Ectodermal cell (in vitro differentiated cells): ENCODE data around the gene ATP2C2.

Experiments used
- H3K27ac ChIP-seq: 2 replicates; pipeline ENCODE4 v1.7.0; 2013; ENCODE audit warnings: mild to moderate bottlenecking, low read depth, low read length; ENCODE audit not compliant: insufficient read depth, poor library complexity, severe bottlenecking
- H3K27me3 ChIP-seq: 2 replicates; pipeline ENCODE4 v1.7.0; 2013; ENCODE audit warnings: mild to moderate bottlenecking, low read length; ENCODE audit not compliant: insufficient read depth, control insufficient read depth, poor library complexity, severe bottlenecking
- H3K36me3 ChIP-seq: one replicate; pipeline ENCODE4 v1.7.0; 2013; ENCODE audit warnings: low read length; ENCODE audit not compliant: control insufficient read depth, insufficient read depth
- H3K4me1 ChIP-seq: one replicate; pipeline ENCODE4 v1.7.0; 2013; ENCODE audit warnings: low read length; ENCODE audit not compliant: control insufficient read depth, insufficient read depth
- H3K4me3 ChIP-seq: 2 replicates; pipeline ENCODE4 v1.7.0; 2013; ENCODE audit warnings: low read depth, low read length, control low read depth; ENCODE audit not compliant: insufficient read depth
- H3K9me3 ChIP-seq: 2 replicates; pipeline ENCODE4 v1.7.0; 2013; ENCODE audit warnings: mild to moderate bottlenecking, low read length, moderate library complexity; ENCODE audit not compliant: control insufficient read depth
- WGBS, 2 experiments: methylation state at CpG; one replicate each; pipeline ENCODE4 v1.1.7; 2013; ENCODE audit warnings: missing lambda C conversion rate in 2 of 2; 5-methylcytosine and 5-hydroxymethylcytosine counted together

ATP2C2 gene

DNA sequence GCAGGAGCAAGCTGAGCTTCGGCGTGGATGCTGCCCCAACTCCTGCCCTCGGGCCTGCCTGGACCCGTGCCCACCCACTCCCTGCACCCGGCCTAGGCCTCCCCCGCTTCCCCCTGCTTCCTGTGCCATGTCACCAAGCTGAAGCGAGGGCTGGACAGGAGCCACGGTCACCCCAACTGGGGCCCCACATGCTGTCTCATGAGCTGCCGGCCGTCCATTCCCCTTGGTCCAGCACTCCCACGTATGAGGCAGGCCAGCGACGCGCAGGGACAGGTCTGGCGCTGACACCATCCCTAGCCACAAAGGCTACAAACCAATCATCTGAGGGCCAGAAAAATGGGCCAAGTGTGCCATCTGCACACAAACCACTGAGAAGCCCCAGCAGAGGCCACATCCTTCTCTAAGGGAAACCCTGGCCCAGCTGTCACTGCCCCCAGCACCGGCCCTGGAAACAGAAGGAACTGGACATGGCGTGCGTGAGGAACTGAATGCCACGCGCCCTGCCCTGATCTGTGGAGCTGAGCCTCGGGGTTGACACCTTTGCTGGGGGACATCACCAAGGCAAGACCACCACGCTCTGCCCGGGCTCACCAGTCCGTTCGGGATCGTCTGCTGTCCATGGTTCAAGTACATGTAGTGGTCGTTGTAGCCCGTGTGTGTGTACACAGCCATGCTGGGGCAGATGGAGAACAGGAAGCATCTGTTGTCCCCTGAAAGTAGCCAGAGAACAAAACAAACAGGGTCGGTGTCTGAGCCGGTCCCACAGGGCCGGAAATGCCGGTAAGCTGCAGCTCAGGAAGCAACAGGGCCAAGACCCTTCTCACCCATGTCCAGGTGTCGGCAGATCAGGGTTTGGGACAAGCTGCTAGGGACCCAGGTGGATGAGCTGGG is 113.9 kb downstream of the ATP2C2 start:
- no peak overlapping the region for H3K27ac ChIP-seq
- peaks cover 7% of the 10 kb centered on the region for H3K36me3 ChIP-seq
- H3K27me3 ChIP-seq = no peaks in the 10 kb centered on the region
- H3K9me3 ChIP-seq = no peaks in the 10 kb centered on the region
- H3K4me3 ChIP-seq = no peak overlapping the region
- H3K4me1 ChIP-seq = no peaks in the 10 kb centered on the region
- 94 to 95% methylated on average over 32 of the region's 33 CpGs for WGBS, 2 experiments

- no peaks in the 10 kb centered on the region for H3K9me3 ChIP-seq
- H3K27ac ChIP-seq = no peak overlapping the region
- H3K36me3 ChIP-seq = peaks cover 7% of the 10 kb centered on the region
- H3K27me3 ChIP-seq = no peaks in the 10 kb centered on the region
- no peaks in the 10 kb centered on the region for H3K4me1 ChIP-seq
- no peak overlapping the region for H3K4me3 ChIP-seq
- WGBS, 2 experiments = 95 to 96% methylated on average over 25 of the region's 25 CpGs
Measured at GRCh38 chr16:84482951-84483881, 114.9 kb downstream of the ATP2C2 start.

- Histone ChIP-seq H3K27me3 (no peaks in the 10 kb centered on the region), H3K4me3 (no peak overlapping the region), H3K27ac (no peak overlapping the region), H3K9me3 (no peaks in the 10 kb centered on the region), H3K36me3 (peaks cover 7% of the 10 kb centered on the region), H3K4me1 (no peaks in the 10 kb centered on the region)
- WGBS, 2 experiments = 95 to 96% methylated on average over 19 of the region's 19 CpGs
Measured at GRCh38 chr16:84483882-84484565, 115.7 kb downstream of the ATP2C2 start.

- 81 to 83% methylated on average over 15 of the region's 15 CpGs for WGBS, 2 experiments
- no peaks in the 10 kb centered on the region for H3K27me3 ChIP-seq
- H3K27ac ChIP-seq = no peak overlapping the region
- H3K9me3 ChIP-seq = no peaks in the 10 kb centered on the region
- H3K4me3 ChIP-seq = no peak overlapping the region
- no peaks in the 10 kb centered on the region for H3K4me1 ChIP-seq
- peaks cover 7% of the 10 kb centered on the region for H3K36me3 ChIP-seq
Measured at GRCh38 chr16:84484579-84485254, 116.4 kb downstream of the ATP2C2 start.

DNA sequence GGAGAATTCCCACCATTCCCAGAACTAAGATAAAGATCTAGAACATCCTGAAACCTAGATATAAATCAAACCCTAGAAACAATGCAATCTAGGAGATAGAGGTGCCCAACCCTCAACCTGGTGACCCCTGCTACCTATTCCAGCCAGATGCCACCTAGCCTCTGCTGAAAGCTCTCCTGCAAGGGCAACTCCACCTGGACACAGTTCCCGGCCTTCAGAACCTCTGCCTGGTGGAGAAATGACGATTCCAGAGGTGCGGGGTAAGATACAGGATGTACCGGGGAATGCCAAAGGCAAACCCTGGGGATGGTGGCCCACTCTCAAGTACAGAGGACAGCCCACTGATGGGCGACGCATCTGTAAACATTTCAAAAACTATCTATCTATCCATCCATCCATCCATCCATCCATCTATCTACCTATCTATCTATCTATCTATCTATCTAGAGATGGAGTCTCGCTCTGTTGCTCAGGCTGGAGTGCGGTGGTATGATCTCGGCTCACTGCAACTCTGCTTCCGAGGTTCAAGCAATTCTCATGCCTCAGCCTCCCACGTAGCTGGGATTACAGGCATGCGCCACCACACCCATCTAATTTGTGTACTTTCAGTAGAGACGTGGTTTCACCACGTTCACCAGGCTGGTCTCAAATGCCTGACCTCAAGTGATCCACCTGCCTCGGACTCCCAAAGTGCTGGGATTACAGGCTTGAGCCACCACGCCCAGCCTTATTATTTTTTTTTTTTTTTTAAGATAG is 117.1 kb downstream of the ATP2C2 start:
- 82 to 84% methylated on average over 15 to 16 of the region's 16 CpGs for WGBS, 2 experiments

DNA sequence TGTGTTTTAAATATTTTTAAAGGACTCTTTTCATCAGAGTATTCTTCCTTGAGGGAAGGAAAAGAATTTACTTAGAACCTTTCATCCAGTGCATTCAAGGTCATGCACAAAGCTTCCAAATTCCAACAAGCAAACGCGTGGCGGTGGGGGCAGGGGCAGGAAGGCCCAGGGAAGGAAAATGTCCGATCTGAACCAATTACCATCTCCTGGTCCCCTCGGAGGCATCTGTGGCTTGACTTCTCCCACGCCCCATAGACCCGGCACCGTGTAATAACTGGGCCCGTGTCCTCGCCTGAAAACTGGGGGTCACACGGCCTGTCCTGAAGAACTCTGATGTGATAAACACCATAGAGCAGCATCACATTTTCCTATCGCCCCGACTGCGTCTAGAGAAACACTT is 117.8 kb downstream of the ATP2C2 start:
- H3K27ac ChIP-seq = no peak overlapping the region
- H3K4me1 ChIP-seq = no peaks in the 10 kb centered on the region
- peaks cover 7% of the 10 kb centered on the region for H3K36me3 ChIP-seq
- WGBS, 2 experiments = 90 to 91% methylated on average over 14 of the region's 14 CpGs
- no peak overlapping the region for H3K4me3 ChIP-seq
- H3K9me3 ChIP-seq = no peaks in the 10 kb centered on the region
- H3K27me3 ChIP-seq = no peaks in the 10 kb centered on the region

More for the DNA sequence above, 117.1 kb downstream of the ATP2C2 start:
- H3K9me3 ChIP-seq = no peaks in the 10 kb centered on the region
- H3K4me3 ChIP-seq = no peak overlapping the region
- peaks cover 7% of the 10 kb centered on the region for H3K36me3 ChIP-seq
- no peaks in the 10 kb centered on the region for H3K4me1 ChIP-seq
- no peaks in the 10 kb centered on the region for H3K27me3 ChIP-seq
- H3K27ac ChIP-seq = no peak overlapping the region

- no peaks in the 10 kb centered on the region for H3K9me3 ChIP-seq
- no peaks in the 10 kb centered on the region for H3K4me1 ChIP-seq
- peaks cover 9% of the 10 kb centered on the region for H3K36me3 ChIP-seq
- no peaks in the 10 kb centered on the region for H3K27me3 ChIP-seq
- no peak overlapping the region for H3K27ac ChIP-seq
- no peak overlapping the region for H3K4me3 ChIP-seq
- 94 to 95% methylated on average over 17 of the region's 17 CpGs for WGBS, 2 experiments
Measured at GRCh38 chr16:84486551-84487235, 118.4 kb downstream of the ATP2C2 start.

- Histone ChIP-seq H3K4me1 (no peaks in the 10 kb centered on the region), H3K27ac (no peak overlapping the region), H3K4me3 (no peak overlapping the region), H3K27me3 (no peaks in the 10 kb centered on the region), H3K36me3 (peaks cover 12% of the 10 kb centered on the region), H3K9me3 (no peaks in the 10 kb centered on the region)
- 95% methylated on average over 8 of the region's 8 CpGs for WGBS, 2 experiments
Measured at GRCh38 chr16:84487358-84487757, 119.0 kb downstream of the ATP2C2 start.

DNA sequence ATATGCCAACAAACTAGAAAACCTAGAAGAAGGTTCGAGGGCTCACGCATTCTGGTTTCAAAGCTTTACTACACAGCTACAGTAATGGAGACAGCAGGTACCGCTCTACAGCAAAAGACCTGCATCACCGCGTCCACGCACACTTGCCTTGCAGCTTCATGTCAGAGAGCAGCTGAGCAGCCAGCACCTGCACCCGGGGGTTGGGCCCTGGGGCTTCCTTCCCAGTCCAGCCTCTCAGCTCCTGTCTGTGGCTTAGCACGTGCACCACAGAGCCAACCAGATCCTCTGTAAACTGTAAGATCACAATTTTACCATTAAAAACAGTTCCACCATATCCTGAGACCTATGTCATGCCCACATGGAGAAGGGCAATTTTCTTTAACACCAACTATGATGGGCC is 120.8 kb downstream of the ATP2C2 start:
- H3K27me3 ChIP-seq = no peaks in the 10 kb centered on the region
- H3K4me3 ChIP-seq = no peak overlapping the region
- H3K36me3 ChIP-seq = peaks cover 28% of the 10 kb centered on the region
- H3K27ac ChIP-seq = no peak overlapping the region
- no peaks in the 10 kb centered on the region for H3K4me1 ChIP-seq
- 83 to 84% methylated on average over 8 of the region's 8 CpGs for WGBS, 2 experiments
- H3K9me3 ChIP-seq = peaks cover 3% of the 10 kb centered on the region
